SK-N-SH (cell line): ENCODE results near the gene SPG21. TPM values are rescaled to one million over a fixed set of nuclear protein-coding genes. Genes with fewer than 3 reads are reported as not detected.
A peak's percentile ranks its signal among the peaks of the same experiment; 100 is the strongest.
"Not testable (repeated sequence)": the region's sequence is repeated elsewhere in the genome, so short reads cannot be mapped to it uniquely, and the experiment has no call there.

ENCODE experiments used
- CTCF ChIA-PET: fragments of 300-600, 350-600 bp; formaldehyde crosslinking; extraction: SDS; loops from one replicate; lab custom pipeline; 2021; lab: Yijun Ruan, JAX
- POLR2A ChIA-PET: fragments of 350-600 bp; sonication (Branson Sonifier 250); formaldehyde crosslinking; extraction: SDS; loops from one replicate; lab custom pipeline; 2020; ENCODE audit warnings: antibody characterized with exemption, inconsistent platforms; lab: Yijun Ruan, JAX
- DNase-seq: peaks from one replicate; pipeline ENCODE4 v3.0.0; 2012
- H2AFZ ChIP-seq: fragments of 200-600 bp; sonication (generic); 2 replicates; pipeline ENCODE4 v1.8.1; 2016; ENCODE audit warnings: antibody characterized with exemption, mild to moderate bottlenecking, low read depth
- H3F3A ChIP-seq: fragments of 200-600 bp; sonication (generic); replicated peaks from 2 replicates; pipeline ENCODE3; 2016; ENCODE audit warnings: antibody characterized with exemption, mild to moderate bottlenecking; ENCODE audit not compliant: insufficient read depth
- H3K27ac ChIP-seq, 2 experiments: fragments of 200-500 bp in 1 of 2; fragments of 200-600 bp in 1 of 2; sonication (Bioruptor generic) in 1 of 2; sonication (generic), shearing (Covaris generic) in 1 of 2; 2 replicates each; pipeline versions ENCODE4 v1.5.1 to v1.6.1; 2014 to 2016; ENCODE audit warnings: low read depth in 2 of 2, inconsistent platforms in 1 of 2, low read length in 1 of 2, mild to moderate bottlenecking in 1 of 2, mixed read lengths in 1 of 2
- H3K27me3 ChIP-seq: fragments of 200-600 bp; sonication (generic), shearing (Covaris generic); 2 replicates; pipeline ENCODE4 v1.6.1; 2016; ENCODE audit warnings: mixed run types; ENCODE audit not compliant: insufficient read depth
- H3K36me3 ChIP-seq, 2 experiments: fragments of 200-500 bp in 1 of 2; fragments of 200-600 bp in 1 of 2; sonication (Bioruptor generic) in 1 of 2; sonication (generic) in 1 of 2; replicated peaks in 1 of 2; 2 replicates each; pipeline versions ENCODE3 to v1.5.1; 2014 to 2016; ENCODE audit warnings: low read length in 1 of 2, mild to moderate bottlenecking in 1 of 2; ENCODE audit not compliant: insufficient read depth in 2 of 2, control insufficient read depth in 1 of 2
- H3K4me1 ChIP-seq, 2 experiments: fragments of 200-500 bp in 1 of 2; fragments of 200-600 bp in 1 of 2; sonication (Bioruptor generic) in 1 of 2; sonication (generic), shearing (Covaris generic) in 1 of 2; 2 replicates each; pipeline versions ENCODE4 v1.5.1 to v1.6.1; 2014 to 2016; ENCODE audit warnings: low read depth in 1 of 2, low read length in 1 of 2, mixed run types in 1 of 2; ENCODE audit not compliant: insufficient read depth in 2 of 2, control insufficient read depth in 1 of 2
- H3K4me2 ChIP-seq: fragments of 200-600 bp; sonication (generic), shearing (Covaris generic); 2 replicates; pipeline ENCODE4 v1.6.1; 2017; ENCODE audit warnings: mixed run types
- H3K4me3 ChIP-seq, 2 experiments: fragments of 200-500 bp in 1 of 2; fragments of 200-600 bp in 1 of 2; sonication (Bioruptor generic) in 1 of 2; sonication (generic), shearing (Covaris generic) in 1 of 2; 2 replicates each; pipeline versions ENCODE4 v1.5.1 to v1.8.1; 2014 to 2016; ENCODE audit warnings: low read depth in 2 of 2, inconsistent platforms in 1 of 2, low read length in 1 of 2, mild to moderate bottlenecking in 1 of 2, mixed read lengths in 1 of 2, moderate library complexity in 1 of 2
- H3K79me2 ChIP-seq: fragments of 200-600 bp; sonication (generic); 2 replicates; pipeline ENCODE4 v1.8.1; 2017; ENCODE audit warnings: mild to moderate bottlenecking; ENCODE audit not compliant: insufficient read depth
- H3K9ac ChIP-seq: fragments of 200-600 bp; sonication (generic); 2 replicates; pipeline ENCODE4 v1.6.1; 2017; ENCODE audit warnings: mixed run types
- H3K9me2 ChIP-seq: fragments of 200-600 bp; sonication (generic); 2 replicates; pipeline ENCODE4 v1.6.1; 2017; ENCODE audit warnings: mixed run types
- H3K9me3 ChIP-seq: fragments of 200-600 bp; sonication (generic); 2 replicates; pipeline ENCODE4 v1.6.1; 2017; ENCODE audit warnings: mixed run types, mild to moderate bottlenecking, moderate library complexity
- H4K20me1 ChIP-seq: fragments of 200-600 bp; sonication (generic); 2 replicates; pipeline ENCODE4 v1.6.1; 2017; ENCODE audit warnings: mild to moderate bottlenecking, mixed run types; ENCODE audit not compliant: insufficient read depth
- EZH2phosphoT487 ChIP-seq: fragments of 200-600 bp; sonication (generic); IDR thresholded peaks from 2 replicates; pipeline ENCODE4 v1.6.1; 2017; ENCODE audit warnings: low read depth, mixed run types, mild to moderate bottlenecking, antibody characterized with exemption, moderate library complexity, borderline replicate concordance
- RAD21 ChIP-seq: IDR thresholded peaks from 2 replicates; pipeline ENCODE4 v1.6.1; 2012; ENCODE audit warnings: mild to moderate bottlenecking, low read length
- REST ChIP-seq: IDR thresholded peaks from 2 replicates; pipeline ENCODE4 v1.6.1; 2012; ENCODE audit warnings: mild to moderate bottlenecking, low read depth, low read length, moderate library complexity
- WGBS: methylation state at CpG from one replicate; pipeline ENCODE4 v1.1.6; 2017; ENCODE audit warnings: low lambda C conversion rate; 5-methylcytosine and 5-hydroxymethylcytosine counted together
- polyA plus RNA-seq, 3 experiments: library from polyadenylated mRNA; depleted of rRNA; stranded (reverse); fragments of >200 nt; gene quantifications; 2 replicates each; pipeline ENCODE4 v1.2.3, GENCODE V29; 2012
- TF ChIP-seq, protein P1 (sequence below): fragments of 200-600 bp; sonication (generic); IDR thresholded peaks from 2 replicates; pipeline ENCODE4 v1.6.1; 2017; ENCODE audit warnings: antibody characterized with exemption, mild to moderate bottlenecking, moderate library complexity

Gene SPG21
- polyA plus RNA-seq, 1 of the 3 experiments (the other 2 are of a cell fraction): 56.5 TPM

GRCh38 chr15:65020419-65020818, 30.7 kb upstream of the SPG21 start (continued):
- no peak for TF ChIP-seq REST

DNA sequence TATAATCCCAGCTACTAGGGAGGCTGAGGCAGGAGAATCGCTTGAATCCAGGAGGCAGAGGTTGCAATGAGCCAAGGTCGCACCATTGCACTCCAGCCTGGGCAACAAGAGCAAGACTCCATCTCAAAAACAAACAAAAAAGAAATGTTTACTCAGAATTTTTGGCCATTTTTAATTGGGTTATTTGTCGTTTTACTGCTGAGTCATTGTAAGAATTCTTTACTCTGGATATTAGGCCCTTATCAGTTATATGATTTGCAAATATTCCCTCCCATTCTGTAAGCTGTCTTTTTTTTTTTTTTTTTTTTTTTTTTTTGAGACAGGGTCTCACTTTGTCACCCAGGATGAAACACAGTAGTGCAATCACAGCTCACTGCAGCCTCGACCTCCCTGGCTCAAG, 21.5 kb upstream of the SPG21 start:
- H3K4me2 ChIP-seq, H3K9me3 ChIP-seq, H3K79me2 ChIP-seq, H3K4me3 ChIP-seq, H3F3A ChIP-seq, DNase-seq, H3K9ac ChIP-seq, H3K4me1 ChIP-seq, H2AFZ ChIP-seq, H3K9me2 ChIP-seq, H3K27me3 ChIP-seq, POLR2A ChIA-PET, H3K27ac ChIP-seq, H4K20me1 ChIP-seq: not testable (repeated sequence)
- WGBS: 84% methylated on average over 4 of the region's 4 CpGs
- CTCF ChIA-PET: interaction anchor here (0.9 to 1.2 kb wide), 2 partner anchors 11 to 90 kb away, joined by 3 to 4 read pairs; no protein-coding TSS in a partner anchor
- H3K36me3 ChIP-seq: peaks cover 12 to 62% of the 10 kb centered on the region in 2 experiments

- TF ChIP-seq RAD21 (peak; percentile 50), EZH2phosphoT487 (no peak)
- TF ChIP-seq, protein P1, sequence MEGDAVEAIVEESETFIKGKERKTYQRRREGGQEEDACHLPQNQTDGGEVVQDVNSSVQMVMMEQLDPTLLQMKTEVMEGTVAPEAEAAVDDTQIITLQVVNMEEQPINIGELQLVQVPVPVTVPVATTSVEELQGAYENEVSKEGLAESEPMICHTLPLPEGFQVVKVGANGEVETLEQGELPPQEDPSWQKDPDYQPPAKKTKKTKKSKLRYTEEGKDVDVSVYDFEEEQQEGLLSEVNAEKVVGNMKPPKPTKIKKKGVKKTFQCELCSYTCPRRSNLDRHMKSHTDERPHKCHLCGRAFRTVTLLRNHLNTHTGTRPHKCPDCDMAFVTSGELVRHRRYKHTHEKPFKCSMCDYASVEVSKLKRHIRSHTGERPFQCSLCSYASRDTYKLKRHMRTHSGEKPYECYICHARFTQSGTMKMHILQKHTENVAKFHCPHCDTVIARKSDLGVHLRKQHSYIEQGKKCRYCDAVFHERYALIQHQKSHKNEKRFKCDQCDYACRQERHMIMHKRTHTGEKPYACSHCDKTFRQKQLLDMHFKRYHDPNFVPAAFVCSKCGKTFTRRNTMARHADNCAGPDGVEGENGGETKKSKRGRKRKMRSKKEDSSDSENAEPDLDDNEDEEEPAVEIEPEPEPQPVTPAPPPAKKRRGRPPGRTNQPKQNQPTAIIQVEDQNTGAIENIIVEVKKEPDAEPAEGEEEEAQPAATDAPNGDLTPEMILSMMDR: peak; percentile 11; the same call in 1 of the 2 replicates
- WGBS: 88% methylated on average over 2 of the region's 2 CpGs
- Histone ChIP-seq H3K36me3 (peaks cover 8 to 58% of the 10 kb centered on the region in 2 experiments), H3K9ac (no peak overlapping the region), H4K20me1 (no peaks in the 10 kb centered on the region), H3K27ac (no peak overlapping the region), H3K9me2 (no peaks in the 10 kb centered on the region), H2AFZ (no peak overlapping the region), H3F3A (no peaks in the 10 kb centered on the region), H3K4me2 (no peak overlapping the region), H3K4me3 (no peak overlapping the region), H3K27me3 (no peaks in the 10 kb centered on the region), H3K9me3 (no peaks in the 10 kb centered on the region), H3K79me2 (no peaks in the 10 kb centered on the region), H3K4me1 (no peaks in the 10 kb centered on the region)
- DNase-seq: no peak
- ChIA-PET POLR2A (no interaction called here), CTCF (interaction anchor here (0.8 to 1.9 kb wide), 5 partner anchors 18 to 278 kb away, joined by 3 to 8 read pairs (median 4); no protein-coding TSS in a partner anchor)
These were observed 19.3 kb upstream of the SPG21 start for GRCh38 chr15:65008983-65009382.
